ENCODE data around the gene PKD2L1. TPM values are rescaled to one million over a fixed set of nuclear protein-coding genes. Genes with fewer than 3 reads are reported as not detected.

The PKD2L1 gene
- polyA plus RNA-seq, 1 donor from 2014 or later: not detected

DNA sequence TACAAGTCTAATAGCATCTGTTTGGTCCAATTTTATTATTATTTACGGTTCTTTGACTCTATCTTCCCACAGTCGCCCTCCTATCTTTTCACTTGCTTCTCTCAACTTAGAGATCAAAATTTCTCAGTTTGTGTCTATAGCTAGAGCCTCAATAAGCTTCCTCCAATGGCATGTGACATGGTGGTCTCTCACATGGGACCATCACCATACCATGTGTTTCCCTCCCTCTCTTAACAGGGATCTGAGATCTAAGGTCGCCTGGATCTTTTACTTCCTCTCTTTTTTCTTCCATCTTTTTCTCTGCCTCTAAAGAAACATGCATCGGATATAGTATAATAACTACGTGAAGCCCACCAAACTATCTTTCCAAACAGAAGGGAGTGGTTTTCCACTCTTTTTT lies 1.8 kb downstream of the PKD2L1 start:
- no peaks in the 10 kb centered on the region for H3K9me3 ChIP-seq (ENCODE audit: low read length)
- H3K36me3 ChIP-seq (ENCODE audit: insufficient read depth, low read length): no peaks in the 10 kb centered on the region
- no peak overlapping the region for H3K4me2 ChIP-seq (ENCODE audit: low read length)
- no peak for TF ChIP-seq RAD21 (conservative IDR thresholded peaks at IDR 0.05)
- no peak for TF ChIP-seq TAF1 (IDR thresholded peaks at IDR 0.05; ENCODE audit: low read depth)
- TF ChIP-seq EZH2 (IDR thresholded peaks at IDR 0.05; ENCODE audit: borderline replicate concordance, insufficient read depth, low read length, poor library complexity, severe bottlenecking): no peak
- TF ChIP-seq SMC3 (conservative IDR thresholded peaks at IDR 0.05; ENCODE audit: poor library complexity): no peak
- no peak for TF ChIP-seq MXI1 (conservative IDR thresholded peaks at IDR 0.05; ENCODE audit: poor library complexity, severe bottlenecking)
- TF ChIP-seq EP300 (conservative IDR thresholded peaks at IDR 0.05; ENCODE audit: poor library complexity, severe bottlenecking): no peak
- TF ChIP-seq REST (IDR thresholded peaks at IDR 0.05; ENCODE audit: borderline replicate concordance): no peak
- no peak for TF ChIP-seq POLR2AphosphoS5 (IDR thresholded peaks at IDR 0.05)
- TF ChIP-seq CTCF (IDR thresholded peaks at IDR 0.05; ENCODE audit: poor library complexity, severe bottlenecking): no peak
- no peak overlapping the region for H2AFZ ChIP-seq (ENCODE audit: low read depth, low read length)
- peaks cover 12% of the 10 kb centered on the region for H3K27me3 ChIP-seq (ENCODE audit: insufficient read depth, low read depth, low read length)
- H3K9me2 ChIP-seq (ENCODE audit: insufficient read depth, low read length): no peaks in the 10 kb centered on the region
- no peaks in the 10 kb centered on the region for H3F3A ChIP-seq (ENCODE audit: insufficient read depth, low read length, poor library complexity, severe bottlenecking)
- H4K20me1 ChIP-seq (ENCODE audit: insufficient read depth): no peaks in the 10 kb centered on the region
- no peak overlapping the region for H3K4me3 ChIP-seq (ENCODE audit: low read length)
- H3K9ac ChIP-seq (ENCODE audit: low read length): no peak overlapping the region
- no peaks in the 10 kb centered on the region for H3K79me2 ChIP-seq (replicated peaks; ENCODE audit: insufficient read depth, low read length)
- H3K27ac ChIP-seq (ENCODE audit: low read length): no peak overlapping the region

- no peak overlapping the region for H3K4me2 ChIP-seq (ENCODE audit: low read length)
- H4K20me1 ChIP-seq (ENCODE audit: insufficient read depth): no peaks in the 10 kb centered on the region
- no peak for TF ChIP-seq POLR2AphosphoS5 (IDR thresholded peaks at IDR 0.05)
- TF ChIP-seq EP300 (conservative IDR thresholded peaks at IDR 0.05; ENCODE audit: poor library complexity, severe bottlenecking): no peak
- no peak for TF ChIP-seq TAF1 (IDR thresholded peaks at IDR 0.05; ENCODE audit: low read depth)
- TF ChIP-seq SMC3 (conservative IDR thresholded peaks at IDR 0.05; ENCODE audit: poor library complexity): no peak
- no peak for TF ChIP-seq REST (IDR thresholded peaks at IDR 0.05; ENCODE audit: borderline replicate concordance)
- no peak for TF ChIP-seq EZH2 (IDR thresholded peaks at IDR 0.05; ENCODE audit: borderline replicate concordance, insufficient read depth, low read length, poor library complexity, severe bottlenecking)
- TF ChIP-seq MXI1 (conservative IDR thresholded peaks at IDR 0.05; ENCODE audit: poor library complexity, severe bottlenecking): no peak
- TF ChIP-seq CTCF (IDR thresholded peaks at IDR 0.05; ENCODE audit: poor library complexity, severe bottlenecking): no peak
- TF ChIP-seq RAD21 (conservative IDR thresholded peaks at IDR 0.05): no peak
- H3F3A ChIP-seq (ENCODE audit: insufficient read depth, low read length, poor library complexity, severe bottlenecking): no peaks in the 10 kb centered on the region
- H3K27ac ChIP-seq (ENCODE audit: low read length): no peak overlapping the region
- peaks cover 12% of the 10 kb centered on the region for H3K27me3 ChIP-seq (ENCODE audit: insufficient read depth, low read depth, low read length)
- no peaks in the 10 kb centered on the region for H3K79me2 ChIP-seq (replicated peaks; ENCODE audit: insufficient read depth, low read length)
- no peaks in the 10 kb centered on the region for H3K9me2 ChIP-seq (ENCODE audit: insufficient read depth, low read length)
- no peaks in the 10 kb centered on the region for H3K36me3 ChIP-seq (ENCODE audit: insufficient read depth, low read length)
- H2AFZ ChIP-seq (ENCODE audit: low read depth, low read length): no peak overlapping the region
- H3K9ac ChIP-seq (ENCODE audit: low read length): no peak overlapping the region
- H3K9me3 ChIP-seq (ENCODE audit: low read length): no peaks in the 10 kb centered on the region
- no peak overlapping the region for H3K4me3 ChIP-seq (ENCODE audit: low read length)
Measured at GRCh38 chr10:100327718-100328009, 2.4 kb downstream of the PKD2L1 start.
